HG03135 (cell line): ENCODE results near the gene PIM3.
A peak's percentile ranks its signal among the peaks of the same experiment; 100 is the strongest.

Experiments used
- ATAC-seq: cut with Tn5 transposase; IDR thresholded peaks from one replicate; pipeline ENCODE4 v1.9.1; 2021; ENCODE audit warnings: mild to moderate bottlenecking, moderate library complexity; ENCODE audit not compliant: unreplicated experiment

PIM3 gene

GRCh38 chr22:49966041-49966773, 5.6 kb downstream of the PIM3 start:
- no peak for ATAC-seq

- no peak for ATAC-seq
These were observed 6.5 kb downstream of the PIM3 start for GRCh38 chr22:49966774-49967705.

- ATAC-seq: no peak
These were observed 7.2 kb downstream of the PIM3 start for GRCh38 chr22:49967706-49968208.

GRCh38 chr22:49968313-49968830, 7.8 kb downstream of the PIM3 start:
- no peak for ATAC-seq

- ATAC-seq: no peak
These were observed 8.5 kb downstream of the PIM3 start for GRCh38 chr22:49968831-49969661.

GRCh38 chr22:49969751-49970527, 9.4 kb downstream of the PIM3 start:
- peak; percentile 2 for ATAC-seq

- ATAC-seq: peak; percentile 58
These were observed 10.1 kb downstream of the PIM3 start for GRCh38 chr22:49970528-49971231.

GRCh38 chr22:49971232-49972162, 10.9 kb downstream of the PIM3 start:
- peak; percentile 23 for ATAC-seq

GRCh38 chr22:49972163-49973017, 11.8 kb downstream of the PIM3 start:
- no peak for ATAC-seq

- ATAC-seq: no peak
These were observed 12.7 kb downstream of the PIM3 start for GRCh38 chr22:49973018-49973961.

GRCh38 chr22:49975543-49976389, 15.2 kb downstream of the PIM3 start:
- no peak for ATAC-seq

GRCh38 chr22:49976439-49977175, 16.0 kb downstream of the PIM3 start:
- ATAC-seq: no peak

GRCh38 chr22:49977578-49977977, 17.0 kb downstream of the PIM3 start:
- ATAC-seq: no peak

GRCh38 chr22:49979587-49980264, 19.2 kb downstream of the PIM3 start:
- no peak for ATAC-seq
